CD4-positive, alpha-beta T cell treated with Interleukin-10 for 1 hour (primary cell): ENCODE data around the gene CASD1.

Experiments
- DNase-seq: peaks from one replicate; pipeline ENCODE4 v3.0.0-alpha.2; 2020

Gene CASD1

DNA sequence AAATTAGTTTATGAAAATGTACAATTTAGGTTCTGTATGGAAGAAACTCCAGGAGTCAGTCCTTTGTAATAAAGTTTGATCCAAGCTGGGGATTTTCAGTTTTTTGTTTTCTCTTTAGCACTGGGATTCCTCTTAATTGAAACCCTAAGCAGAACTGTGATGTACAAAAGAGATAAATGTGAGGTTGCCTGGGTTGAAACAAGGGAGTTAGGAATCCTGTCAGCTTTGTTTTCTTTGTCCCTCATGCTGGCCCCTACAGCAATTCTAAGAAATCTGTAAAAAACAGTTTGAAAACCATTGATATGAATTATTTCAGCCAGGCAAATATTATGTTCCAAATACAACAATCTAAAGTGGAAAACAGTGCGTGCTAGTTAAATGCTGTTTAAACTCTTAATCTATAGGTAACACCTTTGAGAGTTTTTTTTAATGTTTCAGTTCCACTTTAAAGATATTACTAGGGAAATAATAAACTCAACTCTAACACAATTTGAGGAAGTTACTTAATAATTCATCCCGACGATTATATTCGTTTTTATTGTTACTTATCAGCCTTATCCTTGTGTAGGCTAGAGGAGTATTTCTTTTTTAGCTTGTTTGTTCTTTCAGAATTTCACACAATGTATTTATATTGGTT is 81.0 kb downstream of the CASD1 start:
- no peak for DNase-seq

DNA sequence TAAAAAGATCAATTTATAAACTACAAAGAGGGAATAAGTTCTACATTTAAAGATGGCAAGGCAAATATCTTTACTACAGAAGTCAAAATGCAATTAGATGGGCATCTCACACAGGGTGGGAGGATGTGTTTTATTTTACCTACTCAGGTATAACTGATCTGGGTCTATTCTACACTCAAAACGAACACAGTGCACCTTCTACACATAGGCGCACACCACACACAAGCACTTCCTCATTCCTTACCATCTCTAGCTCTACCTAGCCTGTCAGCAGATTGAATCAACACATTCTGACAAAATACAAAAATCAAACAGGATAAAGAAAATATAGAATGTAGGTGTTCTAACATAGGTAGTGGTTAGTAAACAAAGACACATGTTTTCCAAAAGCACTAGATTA is 81.6 kb downstream of the CASD1 start:
- DNase-seq = no peak

DNA sequence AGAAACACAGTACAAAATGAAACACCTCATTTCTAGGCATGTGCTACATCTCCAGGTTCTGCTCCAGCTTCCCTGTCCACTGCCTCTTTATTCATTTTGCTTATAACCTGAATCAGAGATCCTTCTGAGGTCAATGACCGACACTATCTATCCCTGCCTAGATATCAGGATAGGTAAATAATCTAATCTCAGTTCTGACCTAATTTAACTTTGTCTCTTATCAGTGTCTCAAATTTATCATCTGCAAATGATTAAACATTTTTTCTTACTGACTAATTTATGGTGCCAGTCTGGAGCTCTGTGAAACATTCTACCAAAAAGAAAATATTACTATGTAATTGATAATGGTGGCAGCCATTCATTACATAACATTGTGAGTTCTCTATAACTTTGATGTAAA is 85.3 kb downstream of the CASD1 start:
- no peak for DNase-seq

DNA sequence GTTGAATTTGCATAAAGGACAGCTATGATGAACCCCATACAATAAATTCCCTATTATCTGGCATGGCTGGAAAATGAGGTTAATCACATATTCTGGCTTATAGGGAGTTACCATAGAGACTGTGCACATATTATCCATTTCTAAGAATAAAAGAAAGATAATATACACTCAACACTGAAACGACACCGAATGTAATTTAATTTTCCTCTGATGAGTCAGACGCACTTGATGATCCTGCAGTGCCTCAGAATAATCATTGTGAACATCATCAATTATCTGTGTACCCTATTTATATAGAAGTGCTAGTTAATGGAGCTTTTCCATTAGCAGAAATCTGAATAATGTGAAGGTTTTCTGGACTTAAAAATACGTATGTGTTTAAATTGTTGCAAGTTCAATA is 86.1 kb downstream of the CASD1 start:
- DNase-seq = no peak

DNA sequence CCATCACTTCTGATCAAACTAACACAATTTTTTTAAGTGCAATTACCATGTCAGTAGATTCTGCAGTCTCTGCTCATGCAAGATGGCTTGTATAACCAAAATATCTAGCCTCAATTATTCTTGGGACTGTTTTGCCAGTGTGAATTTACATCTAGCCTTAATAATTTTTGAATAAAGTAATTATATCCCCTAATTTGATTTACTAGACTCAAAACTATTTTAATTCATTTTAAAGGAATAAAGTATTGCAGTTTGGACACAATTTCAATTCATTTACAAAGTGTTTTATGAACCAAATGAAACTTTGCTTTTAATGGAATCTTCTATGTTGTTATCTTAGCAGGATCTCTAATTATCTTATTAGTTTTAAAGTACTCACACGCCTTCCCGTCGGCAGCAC is 90.7 kb downstream of the CASD1 start:
- no peak for DNase-seq

DNA sequence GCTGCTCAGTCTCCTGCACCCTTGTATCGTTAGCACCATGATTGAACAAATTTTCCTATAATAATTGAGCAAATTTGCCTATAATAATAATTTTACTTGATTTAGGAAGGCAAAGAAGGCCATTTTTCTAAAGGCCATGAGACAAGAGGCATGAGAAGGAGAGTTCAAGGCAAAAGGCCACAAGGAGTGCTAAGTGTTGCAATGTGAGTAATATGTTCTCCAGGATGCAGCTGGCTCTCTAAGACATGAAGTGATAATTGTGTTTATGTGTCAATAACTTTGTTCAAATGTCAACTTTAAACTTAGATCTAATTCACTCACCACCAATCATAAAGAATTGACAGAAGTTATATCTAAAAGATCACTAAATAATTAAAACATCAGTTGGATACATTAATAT is 92.6 kb downstream of the CASD1 start:
- no peak for DNase-seq

DNA sequence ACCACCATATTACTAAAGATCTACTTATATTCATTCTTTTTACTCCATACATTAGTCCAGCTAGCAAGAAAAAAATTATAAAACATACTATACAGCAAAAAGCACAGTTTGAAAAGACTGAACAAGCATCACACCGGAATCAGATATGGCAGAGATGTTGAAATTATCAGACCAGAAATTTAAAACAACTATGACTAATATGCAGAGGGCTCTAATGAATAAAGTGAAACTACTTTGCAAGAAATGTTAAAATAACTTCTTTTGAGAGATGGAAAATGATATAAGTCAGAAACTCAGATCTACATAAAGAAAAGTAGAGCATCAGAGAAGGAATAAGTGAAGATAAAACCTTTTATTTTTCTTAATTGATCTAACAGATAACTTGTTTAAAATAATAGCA is 95.4 kb downstream of the CASD1 start:
- DNase-seq = no peak
